ENCODE data around the gene ING4.

DNA sequence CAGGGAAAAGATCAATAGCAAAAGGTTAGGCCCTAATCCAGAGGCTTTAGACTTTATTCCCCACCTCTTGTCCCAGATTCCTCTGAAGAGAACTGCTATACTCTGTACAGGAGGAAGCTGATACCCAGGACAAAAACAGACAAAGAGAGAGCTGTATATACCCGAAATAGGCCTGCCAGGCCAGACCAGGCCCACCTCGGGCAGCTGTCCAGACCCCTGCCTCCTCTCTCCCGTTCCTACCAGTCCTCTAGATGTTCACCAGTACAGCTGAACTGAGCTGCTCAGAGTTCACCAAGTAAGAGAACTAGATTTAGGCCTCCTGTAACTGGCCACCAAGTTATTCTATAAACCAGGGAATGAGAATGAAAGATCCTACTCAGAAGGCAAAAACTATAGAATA lies 60.4 kb downstream of the ING4 start:
- TF ChIP-seq POLR2AphosphoS5 (IDR thresholded peaks at IDR 0.05; ENCODE audit: low read depth, low read length) (no peak), POLR2A (IDR thresholded peaks at IDR 0.05; ENCODE audit: low read depth, low read length) (no peak)

All from GM12891 (cell line).